HG02884 (cell line): ENCODE measurements around the gene DNAJC18.
"Not testable (repeated sequence)": the region's sequence is repeated elsewhere in the genome, so short reads cannot be mapped to it uniquely, and the experiment has no call there.

Source experiments
- ATAC-seq: cut with Tn5 transposase; IDR thresholded peaks from one replicate; pipeline ENCODE4 v1.9.1; 2021; ENCODE audit warnings: mild to moderate bottlenecking, moderate library complexity; ENCODE audit not compliant: unreplicated experiment

The DNAJC18 gene

DNA sequence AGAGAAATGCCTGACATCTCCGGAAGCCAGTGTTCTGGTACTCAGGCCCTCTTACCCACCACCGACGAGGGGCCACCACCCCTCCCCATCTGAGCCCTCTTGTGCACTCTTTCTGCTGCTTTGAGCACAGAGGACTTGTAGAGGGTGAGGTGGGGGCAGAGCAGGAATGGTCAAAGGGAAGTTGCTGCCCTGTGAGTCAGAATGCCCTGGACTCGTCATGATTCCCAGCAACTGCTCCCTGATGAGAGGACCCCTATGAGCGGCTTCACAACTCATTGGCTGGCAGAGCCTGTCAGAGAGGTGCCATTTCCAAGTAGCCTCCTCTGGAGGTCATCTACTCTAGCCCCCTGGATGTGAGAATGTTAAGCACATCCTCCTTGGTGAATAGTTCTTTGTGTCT is 22.4 kb upstream of the DNAJC18 start:
- ATAC-seq = no peak

DNA sequence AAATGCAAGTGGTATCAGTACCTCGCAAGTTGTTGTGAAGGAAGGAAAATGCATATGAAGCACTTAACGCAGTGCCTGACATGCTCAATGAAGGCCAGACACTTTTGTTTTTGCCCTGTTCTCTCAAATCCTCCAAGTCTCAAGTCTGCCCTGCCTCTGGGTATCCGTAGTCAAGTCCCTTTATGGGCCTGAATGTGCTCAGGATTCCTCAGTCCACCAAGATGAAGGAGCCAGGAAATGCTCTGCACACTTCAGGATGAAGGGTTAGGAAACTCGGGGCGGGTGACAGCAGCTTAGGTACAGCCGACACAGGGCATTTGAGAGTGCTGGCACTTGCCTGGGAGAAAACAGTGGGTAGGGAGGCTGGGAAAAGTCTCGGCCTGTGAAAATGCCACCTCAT is 21.9 kb upstream of the DNAJC18 start:
- ATAC-seq = no peak

DNA sequence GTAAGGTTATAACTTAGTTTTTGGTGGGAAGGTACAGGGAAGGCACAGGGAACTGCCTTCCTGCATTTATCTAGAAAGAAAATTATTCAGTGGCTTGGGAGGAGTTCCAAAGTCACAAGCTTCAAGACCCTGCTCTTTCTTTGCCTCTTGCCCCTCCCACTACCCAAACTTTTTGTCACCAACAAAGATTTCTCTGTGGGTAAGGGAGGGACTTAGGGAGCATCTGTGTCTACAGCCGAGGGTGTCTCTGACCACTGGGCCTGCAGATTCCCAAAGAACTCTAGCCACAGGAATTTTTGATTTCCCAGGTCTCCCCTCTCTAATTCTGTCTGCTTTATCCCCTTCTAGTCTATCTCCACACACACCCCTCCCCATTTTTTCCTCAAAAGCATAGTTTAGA is 21.1 kb upstream of the DNAJC18 start:
- no peak for ATAC-seq

DNA sequence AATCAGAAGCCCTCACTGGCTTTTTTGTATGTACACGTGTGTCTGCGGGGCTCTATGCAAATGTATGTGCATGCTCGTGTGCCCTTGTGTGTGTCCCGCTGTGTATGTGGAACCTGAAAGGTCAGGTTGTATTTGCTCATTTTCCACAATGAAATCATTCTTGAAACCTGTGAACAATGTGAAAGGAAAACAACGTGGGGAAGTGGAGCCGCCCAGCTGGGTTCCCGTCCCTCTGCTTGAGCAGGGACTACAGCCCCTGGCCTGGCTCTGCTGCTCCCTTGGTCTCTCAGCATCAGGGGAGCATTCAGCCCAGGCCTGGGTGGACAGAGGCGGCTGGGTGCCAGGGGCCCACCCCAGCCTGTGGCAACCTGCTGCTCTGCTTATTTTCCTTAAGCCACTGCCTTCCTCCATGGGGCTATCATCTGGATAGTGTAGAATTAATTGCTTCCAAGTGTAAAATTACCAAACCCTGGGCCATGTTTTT is 20.2 kb upstream of the DNAJC18 start:
- no peak for ATAC-seq

DNA sequence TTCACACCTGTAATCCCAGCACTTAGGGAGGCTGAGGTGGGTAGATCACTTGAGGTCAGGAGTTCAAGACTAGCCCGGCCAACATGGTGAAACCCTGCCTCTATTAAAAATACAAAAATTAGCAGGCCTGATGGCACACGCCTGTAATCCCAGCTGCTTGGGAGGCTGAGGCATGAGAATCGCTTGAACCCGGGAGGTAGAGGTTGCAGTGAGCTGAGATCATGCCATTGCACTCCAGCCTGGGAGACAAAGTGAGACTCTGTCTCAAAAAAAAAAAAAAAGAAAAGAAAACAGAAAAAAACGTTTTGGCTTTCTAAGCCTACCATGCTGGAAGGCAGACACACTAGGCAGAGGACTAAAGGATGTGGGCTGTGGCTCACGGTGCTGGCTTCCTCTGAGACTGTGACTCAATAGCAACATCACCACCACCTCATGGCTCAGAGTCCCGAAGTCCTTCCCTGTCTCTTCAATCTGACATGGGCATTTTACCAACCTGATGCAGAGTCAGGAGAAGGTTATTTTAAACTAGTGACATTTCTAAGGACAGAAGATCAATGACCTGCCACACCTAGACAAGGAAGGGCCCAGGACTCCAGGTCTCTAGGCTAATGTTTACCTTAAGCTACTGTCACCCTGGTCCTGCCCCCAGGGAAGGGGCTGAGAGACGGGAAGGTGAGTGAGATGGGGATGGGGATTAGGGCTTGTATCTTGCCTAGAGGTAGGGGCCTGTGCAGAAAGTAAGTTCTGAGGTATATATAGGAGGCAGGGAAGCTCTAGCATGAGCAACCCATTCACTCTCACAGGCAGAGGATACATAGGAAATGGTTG is 19.5 kb upstream of the DNAJC18 start:
- no peak for ATAC-seq

DNA sequence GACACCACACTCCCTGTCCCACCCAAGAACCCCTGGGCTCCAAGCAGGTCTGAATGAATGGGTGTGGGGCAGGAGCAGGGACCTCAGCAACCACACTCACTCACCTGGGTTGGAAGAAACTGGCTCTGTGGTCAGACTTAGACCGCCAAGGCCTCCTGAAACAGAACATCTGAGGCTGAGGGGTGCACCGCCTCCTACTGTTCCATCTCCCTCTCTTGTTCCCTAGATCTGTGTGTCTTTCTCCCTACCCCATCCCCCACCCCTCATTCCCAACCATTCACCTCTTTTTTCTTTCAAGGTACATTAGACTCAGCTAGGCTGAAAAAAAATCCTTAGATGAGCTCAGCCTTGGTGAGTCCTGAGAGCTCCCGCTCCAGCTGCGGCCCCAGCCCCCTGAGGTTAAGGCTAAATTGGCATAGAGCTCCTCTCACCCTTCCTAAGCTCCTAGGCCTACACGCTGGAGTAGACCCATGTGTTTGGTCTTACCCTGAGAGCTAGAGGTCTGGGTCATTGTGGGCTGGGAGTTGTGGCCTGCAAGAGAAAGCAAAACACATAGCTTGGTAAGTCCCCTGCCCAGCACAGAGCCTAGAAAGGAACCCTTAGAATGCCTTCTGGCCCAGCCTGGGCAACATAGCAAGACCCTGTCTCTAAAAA is 18.5 kb upstream of the DNAJC18 start:
- ATAC-seq = no peak

DNA sequence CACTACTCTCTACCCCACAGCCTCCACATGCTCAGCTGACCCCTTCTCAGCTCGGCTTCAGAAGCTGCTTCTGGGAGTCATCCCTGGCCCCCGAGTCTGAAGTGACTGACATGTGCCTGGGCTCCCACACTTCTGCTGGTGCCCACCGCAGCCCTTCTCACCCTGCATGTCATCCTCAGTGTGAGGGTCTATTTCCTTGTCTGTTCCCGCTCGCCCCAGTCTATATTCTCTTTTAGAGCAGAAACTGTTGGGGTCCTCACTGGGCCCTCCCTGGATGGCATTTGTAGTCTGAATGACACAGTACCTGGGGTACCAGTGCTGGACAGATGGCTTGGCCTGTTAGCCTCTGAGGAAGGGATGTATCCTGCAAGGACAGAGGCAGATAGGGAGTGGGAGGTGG is 17.9 kb upstream of the DNAJC18 start:
- no peak for ATAC-seq

DNA sequence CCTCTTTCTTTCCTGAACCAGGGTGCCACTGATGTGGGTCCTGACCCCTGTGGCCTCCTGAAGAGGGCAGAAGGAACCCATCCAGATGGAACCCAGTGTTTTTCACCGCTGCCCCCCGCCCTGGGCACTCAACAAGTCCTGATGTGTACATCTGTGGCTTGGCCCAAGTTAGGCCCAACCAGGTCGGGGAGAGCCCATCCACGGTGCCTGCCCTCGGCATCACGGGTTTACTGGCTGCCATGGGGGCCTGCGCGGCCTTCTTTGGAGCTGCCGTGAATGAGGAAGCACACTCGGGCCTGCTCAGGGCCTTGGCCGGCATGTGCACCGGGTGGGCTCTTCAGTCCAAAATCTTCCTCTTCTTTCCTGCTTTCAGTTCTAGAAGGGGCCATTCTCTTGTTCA is 17.5 kb upstream of the DNAJC18 start:
- no peak for ATAC-seq

DNA sequence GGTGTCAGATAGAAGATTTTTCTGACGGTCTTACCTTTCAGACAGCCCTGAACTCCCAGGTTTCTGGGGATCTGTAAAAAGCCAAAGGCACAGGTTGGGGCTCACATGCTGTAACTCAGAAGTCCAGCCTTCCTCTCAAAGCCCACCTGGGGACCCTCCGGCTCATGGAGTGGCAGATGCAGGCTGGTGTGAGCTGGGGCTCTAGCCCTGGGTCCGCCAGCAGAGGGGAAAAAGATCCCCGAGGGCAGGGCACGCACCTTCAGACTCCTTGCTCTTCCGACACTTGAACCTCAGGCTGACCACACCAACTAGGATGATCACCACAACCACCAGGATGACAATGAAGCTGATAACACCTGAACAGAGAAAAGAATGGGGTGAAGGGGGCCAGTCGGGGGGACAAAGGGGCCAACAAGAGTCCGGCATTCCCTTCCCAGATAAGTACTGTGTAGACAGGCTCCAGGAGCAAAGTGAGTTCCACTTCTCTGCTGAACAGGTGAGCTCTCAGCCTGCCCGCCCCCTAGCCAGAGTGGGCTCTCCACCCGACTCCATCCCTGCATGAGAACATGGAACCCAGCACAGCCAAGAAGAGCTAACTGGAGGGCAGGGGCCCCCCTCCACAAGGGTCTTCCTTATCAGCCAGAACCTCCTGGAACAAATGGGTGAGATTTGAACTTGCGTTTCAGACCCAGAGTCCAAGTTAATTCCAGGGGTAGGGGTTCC is 15.4 kb upstream of the DNAJC18 start:
- no peak for ATAC-seq

DNA sequence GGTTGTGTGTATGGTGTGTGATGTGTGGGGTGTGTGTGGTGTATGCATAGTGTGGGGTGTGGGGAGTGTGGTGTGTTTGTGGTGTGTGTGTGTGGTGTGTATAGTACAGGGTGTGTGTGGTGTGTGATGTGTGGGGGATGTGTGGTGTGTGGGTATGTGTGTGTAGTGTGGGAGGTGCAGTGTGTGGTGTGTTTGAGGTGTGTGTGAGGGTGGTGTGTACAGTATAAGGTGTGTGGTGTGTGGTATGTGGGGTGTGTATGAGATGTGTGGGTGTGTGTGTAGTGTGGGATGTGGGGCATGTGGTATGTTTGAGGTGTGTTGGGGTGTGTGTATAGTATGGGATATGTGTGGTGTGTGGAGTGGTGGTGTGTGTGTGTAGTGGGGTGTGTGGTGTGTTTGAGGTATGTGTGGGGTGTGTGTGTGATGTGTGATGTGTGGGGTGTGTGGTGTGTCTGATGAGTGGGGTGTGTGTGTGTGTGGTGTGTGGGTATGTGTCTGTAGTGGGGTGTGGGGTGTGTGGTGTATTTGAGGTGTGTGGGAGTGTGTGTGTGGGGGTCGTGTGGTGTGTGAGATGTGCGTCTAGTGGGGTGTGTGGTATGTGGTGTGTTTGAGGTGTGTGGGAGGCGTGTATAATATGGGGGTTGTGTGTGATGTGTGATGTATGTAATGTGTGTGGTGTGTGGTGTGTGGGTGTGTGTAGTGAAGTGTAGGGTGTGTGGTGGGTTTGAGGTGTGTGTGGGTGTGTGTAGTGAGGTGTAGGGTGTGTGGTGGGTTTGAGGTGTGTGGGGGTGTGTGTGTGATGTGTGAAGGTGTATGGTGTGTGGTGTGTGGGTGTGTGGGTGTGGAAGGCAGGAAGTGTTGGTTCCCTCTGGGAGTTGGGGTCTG is 14.6 kb upstream of the DNAJC18 start:
- no peak for ATAC-seq

DNA sequence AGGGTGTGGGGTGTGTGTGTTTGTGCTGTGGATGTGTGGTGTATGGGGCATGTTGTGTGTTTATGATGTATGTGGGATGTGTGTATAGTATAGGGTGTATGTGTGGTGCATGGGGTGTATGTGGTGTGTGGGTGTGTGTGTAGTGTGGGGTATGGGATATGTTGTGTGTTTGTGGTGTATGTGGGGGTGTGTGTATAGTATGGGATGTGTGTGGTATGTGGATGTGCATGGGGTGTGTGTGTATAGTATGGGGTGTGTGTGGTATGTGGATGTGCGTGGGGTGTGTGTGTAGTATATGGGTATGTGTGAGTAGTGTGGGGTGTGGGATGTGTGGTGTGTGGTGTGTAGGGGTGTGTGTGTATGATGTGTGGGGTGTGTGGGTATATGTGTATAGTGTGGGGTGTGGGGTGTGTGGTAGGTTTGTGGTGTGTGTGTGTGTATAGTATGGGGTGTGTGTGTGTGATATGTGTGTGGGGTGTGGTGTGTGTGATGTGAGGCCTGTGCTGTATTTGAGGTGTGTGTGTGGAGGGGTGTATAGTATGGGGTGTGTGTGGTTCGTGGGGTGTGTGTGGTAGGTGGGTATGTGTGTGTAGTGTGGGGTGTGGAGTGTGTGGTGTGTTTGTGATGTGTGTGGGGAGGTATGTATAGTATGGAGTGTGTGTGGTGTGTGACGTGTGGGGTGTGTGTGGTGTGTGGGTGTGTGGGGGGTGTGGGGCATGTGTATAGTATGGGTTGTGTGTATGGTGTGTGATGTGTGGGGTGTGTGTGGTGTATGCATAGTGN is 12.7 kb upstream of the DNAJC18 start:
- ATAC-seq = no peak

DNA sequence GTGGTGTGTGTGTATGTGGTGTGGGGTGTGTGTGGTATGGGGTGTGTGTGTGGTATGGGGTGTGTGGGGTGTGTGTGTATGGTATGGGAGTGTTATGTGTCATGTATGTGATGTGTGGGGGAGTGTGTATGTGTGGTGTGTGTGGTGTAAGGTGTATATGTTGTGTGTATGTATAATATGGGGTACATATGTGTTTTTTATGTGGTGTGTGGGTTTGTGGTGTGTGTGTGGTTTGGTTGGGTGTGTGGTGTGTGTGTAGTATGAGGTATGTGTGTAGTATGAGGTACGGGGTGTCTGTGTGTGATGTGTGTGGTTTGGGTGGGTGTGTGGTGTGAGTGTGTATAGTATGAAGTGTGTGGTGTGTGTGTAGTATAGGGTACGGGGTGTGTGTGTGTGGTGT is 11.9 kb upstream of the DNAJC18 start:
- ATAC-seq = no peak

DNA sequence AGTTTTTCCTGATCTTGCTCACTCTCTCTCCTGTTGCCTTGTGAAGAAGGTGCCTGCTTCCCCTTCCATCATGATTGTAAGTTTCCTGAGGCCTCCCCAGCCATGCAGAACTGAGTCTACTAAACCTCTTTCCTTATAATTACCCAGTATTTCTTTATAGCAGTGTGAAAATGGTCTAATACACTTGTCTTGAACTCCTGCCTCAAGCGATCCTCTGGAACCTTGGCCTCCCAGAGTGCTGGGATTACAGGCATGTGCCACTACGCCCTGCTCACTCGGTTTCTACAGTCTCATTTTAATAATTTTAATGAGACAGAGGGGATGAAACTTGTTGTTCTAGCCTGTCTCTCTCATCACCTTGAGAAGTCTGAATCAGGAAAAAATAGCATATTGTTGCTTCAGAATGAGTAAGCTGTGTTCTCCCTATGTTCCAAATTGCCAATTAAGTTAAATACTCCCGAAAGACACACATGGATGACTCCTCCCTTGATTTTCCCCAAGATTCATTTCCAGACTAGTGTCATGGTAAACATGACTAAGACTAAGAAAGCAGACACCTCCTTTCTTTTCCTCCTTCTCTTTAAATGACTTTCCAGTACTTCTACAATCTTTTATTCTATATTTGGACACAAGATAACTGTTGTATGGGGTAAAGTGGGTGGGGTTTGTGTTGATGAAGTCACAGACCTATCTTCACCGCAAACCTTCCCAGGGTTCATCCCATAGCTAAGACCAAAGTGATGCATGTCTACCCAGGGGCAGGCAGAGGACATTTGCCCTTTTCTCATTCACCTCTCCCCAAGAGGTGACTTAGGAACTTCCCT is 7.8 kb upstream of the DNAJC18 start:
- ATAC-seq = peak; percentile 81

DNA sequence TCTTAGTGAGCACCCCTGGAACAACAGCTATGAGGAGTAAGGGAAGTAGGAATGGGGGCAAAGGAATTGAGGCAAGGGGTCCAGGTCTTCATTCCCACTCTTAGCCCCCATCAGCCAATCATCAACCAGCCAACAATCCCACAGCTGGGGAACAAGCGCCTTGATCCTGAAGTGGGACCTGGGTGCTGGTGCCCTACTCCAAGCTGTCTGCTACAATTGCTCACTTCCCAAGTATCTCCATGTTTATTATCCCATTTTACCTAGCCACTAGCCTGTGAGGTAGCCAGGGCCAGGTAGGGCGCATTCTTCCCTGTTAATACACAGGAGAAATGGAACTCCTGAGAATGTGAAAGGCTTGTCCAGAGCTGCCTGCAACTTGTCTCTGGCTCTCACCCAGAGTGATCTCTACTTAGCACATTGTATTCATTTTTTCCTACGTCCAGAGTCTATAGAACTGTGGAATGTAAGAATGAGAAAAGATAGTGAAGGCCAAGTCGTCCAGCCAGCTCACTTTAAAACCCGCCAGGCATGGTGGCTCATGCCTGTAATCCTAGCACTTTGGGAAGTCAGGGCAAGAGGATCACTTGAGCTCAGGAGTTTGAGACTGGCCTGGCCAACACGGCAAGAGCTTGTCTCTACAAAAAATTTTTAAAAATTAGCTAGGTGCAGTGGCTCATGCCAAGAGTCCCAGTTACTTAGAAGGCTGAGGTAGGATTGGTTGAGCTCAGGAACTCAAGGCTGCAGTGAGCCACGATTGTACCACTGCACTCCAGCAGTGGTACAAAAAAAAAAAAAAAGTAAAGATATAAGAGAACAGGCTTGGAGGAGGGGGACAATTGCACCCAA is 6.2 kb upstream of the DNAJC18 start:
- ATAC-seq = no peak

DNA sequence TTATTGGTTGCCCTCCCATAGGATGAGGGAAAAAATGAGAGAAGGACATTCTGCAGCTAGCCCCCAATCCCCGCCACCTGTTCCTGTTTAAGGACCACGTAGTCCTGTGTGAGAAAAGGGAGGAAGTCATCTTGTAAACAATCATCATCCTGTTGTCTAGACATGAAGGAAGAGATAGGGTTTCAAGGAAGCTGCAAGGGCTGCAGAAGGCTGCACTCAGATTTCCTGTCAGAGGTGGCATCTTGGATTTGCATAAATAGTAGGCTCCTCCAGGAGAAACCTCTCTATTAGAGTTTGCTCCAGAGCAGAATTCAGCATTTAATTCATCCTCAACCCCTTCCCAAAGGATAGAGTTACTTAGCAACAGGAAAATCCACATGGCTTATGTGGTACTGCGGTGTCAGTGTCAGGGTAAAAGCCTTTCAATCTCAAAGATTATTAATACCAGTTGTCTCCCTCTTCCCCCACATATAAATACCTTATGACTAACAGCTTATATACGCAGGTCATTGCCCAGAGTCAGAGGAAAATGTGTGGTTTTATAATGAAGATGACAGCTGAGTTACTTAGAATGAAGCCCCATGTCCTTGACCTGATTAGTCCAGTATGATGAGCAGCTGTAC is 4.6 kb upstream of the DNAJC18 start:
- no peak for ATAC-seq

DNA sequence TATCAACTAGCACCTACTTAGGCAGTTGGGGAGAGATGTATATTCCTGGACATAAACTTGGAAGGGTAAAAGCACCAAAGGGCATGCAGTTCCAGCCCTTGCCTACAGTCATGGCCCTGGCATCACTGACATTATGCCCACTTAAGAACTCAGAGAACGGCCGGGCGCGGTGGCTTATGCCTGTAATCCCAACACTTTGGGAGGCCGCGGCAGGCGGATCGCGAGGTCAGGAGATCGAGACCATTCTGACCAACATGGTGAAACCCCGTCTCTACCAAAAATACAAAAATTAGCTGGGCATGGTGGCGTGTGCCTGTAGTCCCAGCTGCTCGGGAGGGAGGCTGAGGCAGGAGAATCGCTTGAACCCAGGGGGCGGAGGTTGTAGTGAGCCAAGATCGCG is 1.1 kb upstream of the DNAJC18 start:
- not testable (repeated sequence) for ATAC-seq

DNA sequence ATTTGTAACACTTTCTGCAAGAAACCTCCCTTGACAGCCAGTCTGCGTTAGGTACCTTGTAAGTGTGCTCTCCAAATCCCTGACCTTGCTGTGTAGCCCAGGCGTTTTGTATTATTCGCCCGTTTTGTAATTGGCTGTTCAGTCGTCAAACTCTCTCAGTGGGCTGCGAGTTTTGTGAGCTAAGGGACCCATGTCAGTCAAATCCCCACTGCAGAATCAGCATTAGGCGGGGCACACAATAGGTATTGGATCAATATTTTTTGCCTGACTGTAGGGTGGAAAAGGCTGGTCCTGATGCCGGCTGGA is 665 bp downstream of the DNAJC18 start:
- ATAC-seq = no peak

DNA sequence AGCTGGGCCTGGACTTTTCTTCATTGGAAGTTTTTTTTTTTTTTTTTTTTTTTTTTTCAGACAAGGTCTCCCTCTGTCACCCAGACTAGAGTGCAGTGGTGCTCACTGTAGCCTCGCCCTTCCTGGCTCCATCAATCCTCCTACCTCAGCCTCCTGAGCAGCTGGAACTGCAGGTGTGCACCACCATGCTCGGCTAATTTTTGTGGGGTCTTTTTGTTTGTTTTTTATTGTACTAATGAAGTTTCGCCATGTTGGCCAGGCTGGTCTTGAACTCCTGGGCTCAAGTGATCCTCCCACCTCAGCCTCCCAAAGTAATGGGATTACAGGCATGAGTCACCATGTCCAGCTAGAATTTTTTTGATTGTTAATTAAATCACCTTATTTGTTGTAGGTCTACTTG is 3.6 kb downstream of the DNAJC18 start:
- no peak for ATAC-seq
